GM18502 (cell line): ENCODE measurements around the gene MX2.
"Not testable (repeated sequence)": the region's sequence is repeated elsewhere in the genome, so short reads cannot be mapped to it uniquely, and the experiment has no call there.

Experiments
- ATAC-seq: cut with Tn5 transposase; IDR thresholded peaks from one replicate; pipeline ENCODE4 v1.9.1; 2021; ENCODE audit warnings: mild to moderate bottlenecking; ENCODE audit not compliant: unreplicated experiment, poor library complexity

The MX2 gene

GRCh38 chr21:41410361-41410760, 48.5 kb downstream of the MX2 start:
- ATAC-seq = no peak

GRCh38 chr21:41410767-41411448, 49.1 kb downstream of the MX2 start:
- no peak for ATAC-seq

- ATAC-seq = peak; percentile 67
These were observed 49.7 kb downstream of the MX2 start for GRCh38 chr21:41411449-41412089.

GRCh38 chr21:41417505-41417904, 55.7 kb downstream of the MX2 start:
- ATAC-seq = not testable (repeated sequence)

GRCh38 chr21:41418393-41418792, 56.6 kb downstream of the MX2 start:
- no peak for ATAC-seq

GRCh38 chr21:41418956-41419680, 57.3 kb downstream of the MX2 start:
- ATAC-seq = no peak

GRCh38 chr21:41419921-41420862, 58.4 kb downstream of the MX2 start:
- ATAC-seq = peak; percentile 82

GRCh38 chr21:41420998-41421397, 59.2 kb downstream of the MX2 start:
- ATAC-seq = not testable (repeated sequence)

- ATAC-seq = no peak
These were observed 60.9 kb downstream of the MX2 start for GRCh38 chr21:41422546-41423304.

GRCh38 chr21:41423305-41423636, 61.4 kb downstream of the MX2 start:
- not testable (repeated sequence) for ATAC-seq

GRCh38 chr21:41425588-41425953, 63.7 kb downstream of the MX2 start:
- ATAC-seq = peak; percentile 0

GRCh38 chr21:41425954-41426675, 64.3 kb downstream of the MX2 start, which contains the start of gene MX1:
MX1 (plus strand) TSS chr21:41426239; CDS start chr21:41432071, 5,832 bp downstream.
- ATAC-seq = peak; percentile 84

- ATAC-seq = peak; percentile 15
These were observed 65.0 kb downstream of the MX2 start for GRCh38 chr21:41426676-41427404.

- no peak for ATAC-seq
These were observed 65.7 kb downstream of the MX2 start for GRCh38 chr21:41427556-41427955.

GRCh38 chr21:41428311-41428710, 66.5 kb downstream of the MX2 start:
- no peak for ATAC-seq

GRCh38 chr21:41428847-41429246, 67.0 kb downstream of the MX2 start:
- no peak for ATAC-seq

GRCh38 chr21:41429305-41429704, 67.5 kb downstream of the MX2 start:
- no peak for ATAC-seq

- no peak for ATAC-seq
These were observed 68.2 kb downstream of the MX2 start for GRCh38 chr21:41429925-41430491.
